Activated CD8-positive, alpha-beta T cell treated with anti-CD3 and anti-CD28 coated beads, Interleukin-2, amount 10 ng/mL, durations not matched to agents 7 days and 5 days (primary cell): ENCODE measurements around the gene CYP4F22. TPM values are rescaled to one million over a fixed set of nuclear protein-coding genes. Genes with fewer than 3 reads are reported as not detected.

Source experiments
- ATAC-seq: fragments of 150-1000 bp; cut with Tn5 transposase; one replicate; pipeline ENCODE4 v1.10.0; 2021; ENCODE audit warnings: moderate library complexity
- CTCF ChIA-PET: fragments of 350-600 bp; sonication (Branson Sonifier 250); formaldehyde crosslinking; loops from one replicate; lab custom pipeline; 2021; ENCODE audit warnings: antibody characterized with exemption; lab: Charles Lee
- POLR2A ChIA-PET: fragments of 350-600 bp; sonication (Branson Sonifier 250); formaldehyde crosslinking; loops from one replicate; lab custom pipeline; 2021; ENCODE audit warnings: antibody characterized with exemption; lab: Charles Lee
- DNase-seq: peaks from one replicate; pipeline ENCODE4 v3.0.0-alpha.2; 2020
- H3K27ac Mint-ChIP-seq: one replicate; pipeline ENCODE4 v1.8.0; 2021; ENCODE audit warnings: mild to moderate bottlenecking, mixed read lengths
- H3K27me3 Mint-ChIP-seq: one replicate; pipeline ENCODE4 v1.8.0; 2021; ENCODE audit warnings: low read depth, mixed read lengths
- H3K36me3 Mint-ChIP-seq: one replicate; pipeline ENCODE4 v1.8.0; 2021; ENCODE audit warnings: low read depth, mixed read lengths
- H3K4me1 Mint-ChIP-seq: one replicate; pipeline ENCODE4 v1.8.0; 2021; ENCODE audit warnings: low read depth, mixed read lengths
- H3K4me3 Mint-ChIP-seq: one replicate; pipeline ENCODE4 v1.8.0; 2021; ENCODE audit warnings: mild to moderate bottlenecking, mixed read lengths
- H3K9me3 Mint-ChIP-seq: one replicate; pipeline ENCODE4 v1.8.0; 2022; ENCODE audit warnings: mixed read lengths; ENCODE audit not compliant: insufficient read depth
- total RNA-seq, 2 experiments: library from RNA; stranded (reverse); gene quantifications; one replicate each; pipeline ENCODE4 v1.2.3, GENCODE V29; 2021

Gene CYP4F22
- total RNA-seq, 2 experiments from 2014 or later = 5.8 to 6.2 TPM

- H3K27ac Mint-ChIP-seq = peak overlapping the region; percentile 82
- ChIA-PET CTCF (interaction anchor here (1.0 to 7.1 kb wide), 3 partner anchors 138 to 455 kb away, joined by 3 to 259 read pairs (median 5); partner anchors contain the start of gene AKAP8L), POLR2A (no interaction called here)
These were observed 48.4 kb downstream of the CYP4F22 start for GRCh38 chr19:15556634-15557181.

GRCh38 chr19:15557223-15557622, 48.9 kb downstream of the CYP4F22 start:
- Mint-ChIP-seq H3K4me1 (peaks cover 27% of the 10 kb centered on the region), H3K4me3 (no peak overlapping the region), H3K9me3 (no peaks in the 10 kb centered on the region), H3K27ac (no peak overlapping the region), H3K36me3 (no peaks in the 10 kb centered on the region), H3K27me3 (peaks cover 11% of the 10 kb centered on the region)
- ATAC-seq (no peak), DNase-seq (no peak)
- ChIA-PET CTCF (interaction anchor here (0.6 to 7.1 kb wide), 3 partner anchors 138 to 380 kb away, joined by 3 to 259 read pairs (median 3); partner anchors contain the start of gene AKAP8L), POLR2A (interaction anchor here (0.7 kb wide), 1 partner anchor 200 kb away, joined by 3 read pairs; no protein-coding TSS in a partner anchor)

More at GRCh38 chr19:15556634-15557181, 48.4 kb downstream of the CYP4F22 start:
- H3K27me3 Mint-ChIP-seq = peaks cover 10% of the 10 kb centered on the region
- peak; percentile 4 for ATAC-seq
- no peak for DNase-seq
- H3K4me3 Mint-ChIP-seq = peak overlapping the region; percentile 86
- no peaks in the 10 kb centered on the region for H3K9me3 Mint-ChIP-seq
- H3K36me3 Mint-ChIP-seq = no peaks in the 10 kb centered on the region
- H3K4me1 Mint-ChIP-seq = peaks cover 27% of the 10 kb centered on the region

DNA sequence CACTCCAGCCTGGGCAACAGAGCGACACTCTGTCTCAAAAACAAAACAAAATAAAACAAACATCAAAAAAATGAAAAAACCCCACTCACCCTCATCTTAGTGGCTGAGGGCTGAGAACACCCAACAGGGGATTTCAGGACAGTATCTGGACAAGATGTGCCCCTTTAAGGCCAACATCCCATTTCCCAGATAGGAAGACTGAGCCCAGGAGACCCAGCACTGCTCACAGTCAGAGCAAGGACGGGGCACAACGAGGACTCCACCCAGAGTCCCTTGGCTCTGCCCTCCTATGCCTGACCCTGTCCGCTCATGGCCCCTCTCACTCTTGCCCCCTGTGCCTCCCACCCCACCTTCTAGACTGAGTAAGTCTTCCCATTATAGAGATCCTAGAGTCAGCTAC, 53.8 kb downstream of the CYP4F22 start:
- H3K4me3 Mint-ChIP-seq = no peak overlapping the region
- ATAC-seq (no peak), DNase-seq (no peak)
- no peak overlapping the region for H3K27ac Mint-ChIP-seq
- no peaks in the 10 kb centered on the region for H3K36me3 Mint-ChIP-seq
- H3K9me3 Mint-ChIP-seq = no peaks in the 10 kb centered on the region
- ChIA-PET POLR2A (no interaction called here), CTCF (interaction anchor here (4.4 kb wide), 1 partner anchor 143 kb away, joined by 27 read pairs; the partner anchor contains the start of gene AKAP8L)
- H3K27me3 Mint-ChIP-seq = peaks cover 15% of the 10 kb centered on the region
- peaks cover under 1% of the 10 kb centered on the region for H3K4me1 Mint-ChIP-seq

- Mint-ChIP-seq H3K9me3 (no peaks in the 10 kb centered on the region), H3K27me3 (peaks cover 15% of the 10 kb centered on the region), H3K4me3 (no peak overlapping the region), H3K27ac (no peak overlapping the region), H3K36me3 (no peaks in the 10 kb centered on the region), H3K4me1 (no peaks in the 10 kb centered on the region)
- ATAC-seq = no peak
- POLR2A ChIA-PET = no interaction called here
- CTCF ChIA-PET = no interaction called here
- no peak for DNase-seq
These were observed 54.5 kb downstream of the CYP4F22 start for GRCh38 chr19:15562861-15563260.

- Mint-ChIP-seq H3K9me3 (no peaks in the 10 kb centered on the region), H3K4me3 (no peak overlapping the region), H3K27me3 (peaks cover 13% of the 10 kb centered on the region), H3K36me3 (no peaks in the 10 kb centered on the region), H3K27ac (no peak overlapping the region), H3K4me1 (no peaks in the 10 kb centered on the region)
- ChIA-PET POLR2A (no interaction called here), CTCF (no interaction called here)
- DNase-seq (no peak), ATAC-seq (no peak)
These were observed 55.0 kb downstream of the CYP4F22 start for GRCh38 chr19:15563325-15563794.

GRCh38 chr19:15563931-15564330, 55.6 kb downstream of the CYP4F22 start:
- Mint-ChIP-seq H3K27ac (no peak overlapping the region), H3K27me3 (peaks cover 13% of the 10 kb centered on the region), H3K9me3 (no peaks in the 10 kb centered on the region), H3K4me3 (no peak overlapping the region), H3K4me1 (no peaks in the 10 kb centered on the region), H3K36me3 (no peaks in the 10 kb centered on the region)
- DNase-seq (no peak), ATAC-seq (no peak)
- POLR2A ChIA-PET = no interaction called here
- CTCF ChIA-PET = no interaction called here

DNA sequence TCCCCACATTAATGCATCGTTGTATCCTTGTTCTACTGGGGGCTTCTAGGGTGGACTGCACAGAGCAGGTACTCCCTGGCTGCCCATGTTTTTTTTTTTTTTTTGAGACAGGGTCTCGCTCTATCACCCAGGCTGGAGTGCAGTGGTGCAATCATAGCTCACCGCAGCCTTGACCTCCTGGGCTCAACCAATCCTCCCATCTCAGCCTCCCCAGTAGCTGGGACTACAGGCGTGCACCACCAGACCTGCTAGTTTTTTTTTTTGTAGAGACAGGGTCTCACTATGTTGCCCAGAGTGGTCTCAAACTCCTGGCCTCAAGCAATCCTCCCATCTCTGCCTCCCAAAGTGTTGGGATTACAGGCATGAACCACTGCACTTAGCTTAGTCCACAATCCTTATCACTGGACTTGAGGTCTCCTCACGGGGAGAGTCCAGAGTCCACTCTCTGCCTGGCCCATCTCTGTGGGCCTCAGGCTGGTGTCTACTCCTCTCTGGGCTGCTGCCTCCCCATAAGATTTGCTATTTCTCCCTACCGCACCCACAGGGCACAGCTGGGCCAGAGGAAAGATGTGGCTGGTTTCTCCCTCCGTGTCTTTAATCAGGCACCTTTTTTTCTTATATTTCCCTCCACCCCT, 56.3 kb downstream of the CYP4F22 start:
- ATAC-seq (no peak), DNase-seq (no peak)
- ChIA-PET CTCF (no interaction called here), POLR2A (interaction anchor here (0.7 kb wide), 1 partner anchor 407 kb away, joined by 3 read pairs; no protein-coding TSS in a partner anchor)
- Mint-ChIP-seq H3K36me3 (no peaks in the 10 kb centered on the region), H3K9me3 (no peaks in the 10 kb centered on the region), H3K27me3 (peaks cover 16% of the 10 kb centered on the region), H3K27ac (no peak overlapping the region), H3K4me1 (no peaks in the 10 kb centered on the region), H3K4me3 (no peak overlapping the region)

DNA sequence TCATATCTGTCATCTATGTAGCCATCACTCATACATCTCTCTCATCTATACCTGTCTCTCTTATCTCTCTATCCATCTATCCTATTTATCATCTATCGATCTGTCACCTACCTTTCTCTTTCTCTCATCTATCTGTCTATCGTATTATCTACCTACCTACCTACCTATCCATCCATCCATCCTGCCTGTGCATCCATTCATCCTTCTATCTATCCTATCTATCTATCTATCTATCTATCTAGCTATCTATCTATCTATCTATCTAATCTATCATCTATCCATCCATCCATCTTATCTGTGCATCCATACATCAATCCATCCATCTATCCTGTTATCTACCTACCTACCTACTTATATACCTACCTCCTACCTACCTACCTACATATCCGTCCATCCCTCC, 62.1 kb downstream of the CYP4F22 start:
- ATAC-seq = no peak
- no peak overlapping the region for H3K4me3 Mint-ChIP-seq
- H3K27me3 Mint-ChIP-seq = peaks cover 18% of the 10 kb centered on the region
- H3K4me1 Mint-ChIP-seq = no peaks in the 10 kb centered on the region
- CTCF ChIA-PET = no interaction called here
- H3K27ac Mint-ChIP-seq = no peak overlapping the region
- POLR2A ChIA-PET = no interaction called here
- no peak for DNase-seq
- no peaks in the 10 kb centered on the region for H3K36me3 Mint-ChIP-seq
- no peaks in the 10 kb centered on the region for H3K9me3 Mint-ChIP-seq

DNA sequence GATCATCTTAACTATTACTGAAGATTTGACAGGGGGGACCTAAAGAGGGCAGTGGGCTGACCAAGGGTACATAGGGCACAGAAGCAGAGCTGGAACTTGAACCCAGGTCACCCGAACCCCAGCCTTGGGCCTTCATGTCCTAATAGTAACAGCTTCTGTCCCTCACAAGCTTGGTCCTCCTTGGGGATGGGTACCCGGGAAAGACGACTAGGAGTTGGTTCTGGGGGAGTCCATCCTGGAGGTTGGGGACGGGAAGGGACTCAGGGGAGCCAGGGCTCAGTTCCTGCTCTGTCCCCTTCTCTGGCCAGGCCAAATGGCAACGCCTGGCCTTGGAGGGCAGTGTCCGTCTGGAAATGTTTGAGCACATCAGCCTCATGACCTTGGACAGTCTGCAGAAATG, 67.1 kb downstream of the CYP4F22 start:
- no peak for DNase-seq

DNA sequence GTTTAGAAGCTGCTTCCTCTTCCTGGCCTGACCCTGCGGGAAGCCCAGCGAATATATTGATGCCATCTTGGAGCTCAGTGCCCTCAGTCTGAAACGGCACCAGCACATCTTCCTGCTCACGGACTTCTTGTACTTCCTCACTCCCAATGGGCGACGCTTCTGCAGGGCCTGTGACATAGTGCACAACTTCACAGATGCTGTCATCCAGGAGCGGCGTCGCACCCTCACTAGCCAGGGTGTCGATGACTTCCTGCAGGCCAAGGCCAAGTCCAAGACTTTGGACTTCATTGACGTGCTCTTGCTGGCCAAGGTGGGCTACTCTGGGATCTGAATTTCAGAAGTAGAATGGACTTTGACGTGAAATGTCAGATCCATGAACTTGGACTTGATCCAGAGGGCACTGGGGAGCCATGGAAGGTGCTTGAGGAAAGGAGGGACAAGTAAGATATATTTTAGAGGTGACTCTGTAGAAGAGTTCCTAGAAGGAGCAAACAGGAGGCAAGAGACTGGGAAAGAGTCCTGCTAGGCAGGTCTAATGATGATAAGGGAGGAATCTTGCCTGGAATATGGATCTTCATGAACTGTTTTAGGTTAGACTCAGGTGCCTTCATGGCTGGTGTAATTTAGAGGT, 68.3 kb downstream of the CYP4F22 start:
- H3K27ac Mint-ChIP-seq = no peak overlapping the region
- no peaks in the 10 kb centered on the region for H3K9me3 Mint-ChIP-seq
- DNase-seq = no peak
- H3K4me1 Mint-ChIP-seq = no peaks in the 10 kb centered on the region
- ATAC-seq = no peak
- H3K4me3 Mint-ChIP-seq = no peak overlapping the region
- POLR2A ChIA-PET = no interaction called here
- H3K27me3 Mint-ChIP-seq = peaks cover 18% of the 10 kb centered on the region
- CTCF ChIA-PET = no interaction called here
- no peaks in the 10 kb centered on the region for H3K36me3 Mint-ChIP-seq

More for the DNA sequence above, 67.1 kb downstream of the CYP4F22 start:
- H3K36me3 Mint-ChIP-seq = no peaks in the 10 kb centered on the region
- H3K27me3 Mint-ChIP-seq = peaks cover 10% of the 10 kb centered on the region
- CTCF ChIA-PET = no interaction called here
- no peak overlapping the region for H3K4me3 Mint-ChIP-seq
- no peaks in the 10 kb centered on the region for H3K4me1 Mint-ChIP-seq
- no peak for ATAC-seq
- POLR2A ChIA-PET = no interaction called here
- H3K9me3 Mint-ChIP-seq = no peaks in the 10 kb centered on the region
- no peak overlapping the region for H3K27ac Mint-ChIP-seq

GRCh38 chr19:15577184-15577771, 69.0 kb downstream of the CYP4F22 start:
- ATAC-seq (no peak), DNase-seq (no peak)
- ChIA-PET POLR2A (no interaction called here), CTCF (interaction anchor here (0.9 kb wide), 1 partner anchor 30 kb away, joined by 3 read pairs; no protein-coding TSS in a partner anchor)
- Mint-ChIP-seq H3K9me3 (no peaks in the 10 kb centered on the region), H3K27me3 (peaks cover 18% of the 10 kb centered on the region), H3K27ac (no peak overlapping the region), H3K36me3 (no peaks in the 10 kb centered on the region), H3K4me1 (no peaks in the 10 kb centered on the region), H3K4me3 (no peak overlapping the region)
